Motor neuron (in vitro differentiated cells): ENCODE data around the gene CAMK2G. TPM values are rescaled to one million over a fixed set of nuclear protein-coding genes. Genes with fewer than 3 reads are reported as not detected.

ENCODE experiments used
- ATAC-seq, 8 experiments: fragments of 200-7000 bp; cut with Tn5 transposase; replicated peaks in 6 of 8; 2 replicates each; pipeline ENCODE4 v1.8.0; 2021; ENCODE audit warnings: mild to moderate bottlenecking in 8 of 8, moderate library complexity in 8 of 8
- H3K27ac ChIP-seq, 2 donors: fragments of 250-450 bp; sonication (Bioruptor Pico); 2 replicates each; pipeline ENCODE4 v1.9.0; 2021; ENCODE audit warnings: antibody characterized with exemption in 2 of 2, mild to moderate bottlenecking in 2 of 2, moderate library complexity in 1 of 2
- H3K4me1 ChIP-seq, 2 donors: fragments of 250-450 bp; sonication (Bioruptor Pico); replicated peaks in 1 of 2; 2 replicates each; pipeline ENCODE4 v1.6.1; 2021; ENCODE audit warnings: antibody characterized with exemption in 2 of 2, mild to moderate bottlenecking in 2 of 2, moderate library complexity in 1 of 2
- H3K4me3 ChIP-seq, 5 donors: fragments of 250-450 bp; sonication (Bioruptor Pico); 2 replicates each; pipeline ENCODE4 v1.9.0; 2021; ENCODE audit warnings: antibody characterized with exemption in 5 of 5, mild to moderate bottlenecking in 5 of 5, moderate library complexity in 4 of 5
- WGBS, 10 experiments: fragments of 450-650 bp; shearing (Covaris generic); methylation state at CpG; one replicate each; pipeline ENCODE4 v1.0.0; 2022; 5-methylcytosine and 5-hydroxymethylcytosine counted together
- in situ Hi-C, 9 experiments: fragments of 400-800 bp; cut with MboI; loops; one replicate each; pipeline ENCODE4 v1.15.0; 2021; ENCODE audit warnings: low sequenced_read_pairs in 9 of 9, low pct_unique_long_range_greater_than_20kb in 2 of 9; ENCODE audit not compliant: unreplicated experiment in 9 of 9
- total RNA-seq, 8 experiments: library from RNA; unstranded; fragments of 300-600 nt; gene quantifications; 2 replicates each; pipeline versions ENCODE4 v1.2.3 to v1.2.4, GENCODE V29; 2022

Gene CAMK2G
- total RNA-seq, 8 experiments from 2014 or later: 10.6 to 33.5 (median 24.3) TPM

- H3K27ac ChIP-seq: no peak overlapping the region
- in situ Hi-C loops: loop anchor here in 5 of 9 experiments (25.0 kb wide), 2 partner anchors 212 to 362 kb away; no protein-coding TSS in a partner anchor
- peaks cover 0 to 4% of the 10 kb centered on the region in 2 donors for H3K4me1 ChIP-seq
- H3K4me3 ChIP-seq: peak overlapping the region; percentile 76 to 96 (median 90)
- 13 to 100% (median 74%) methylated on average over 1 to 3 of the region's 3 CpGs; no CpG with 5 or more reads in 2 of the 10 experiments for WGBS, 10 experiments
- no peak for ATAC-seq
Measured at GRCh38 chr10:73875139-73875475, 752 bp upstream of the CAMK2G start.

- ATAC-seq: peak in 7 of 8 experiments; percentile 2 to 71 (median 65)
- peak overlapping the region; percentile 76 to 96 (median 90) for H3K4me3 ChIP-seq
Measured at GRCh38 chr10:73873838-73874215, 528 bp downstream of the CAMK2G start.

GRCh38 chr10:73873142-73873837 lies 1.1 kb downstream of the CAMK2G start:
- ATAC-seq: peak in 2 of 8 experiments; percentile 0 to 21
- no peak overlapping the region for H3K27ac ChIP-seq

More at GRCh38 chr10:73873838-73874215, 528 bp downstream of the CAMK2G start:
- no CpG with 5 or more reads among the region's 39 CpGs for WGBS, 10 experiments
- Histone ChIP-seq H3K4me1 (peaks cover 0 to 4% of the 10 kb centered on the region in 2 donors), H3K27ac (peak overlapping the region; percentile 56 to 79)
- in situ Hi-C loops: no loop called here

GRCh38 chr10:73872190-73872710 lies 2.1 kb downstream of the CAMK2G start:
- 33 to 100% (median 91%) methylated on average over 1 to 5 of the region's 5 CpGs; no CpG with 5 or more reads in 4 of the 10 experiments for WGBS, 10 experiments
- H3K27ac ChIP-seq: no peak overlapping the region
- in situ Hi-C loops: no loop called here
- ATAC-seq: no peak
- H3K4me3 ChIP-seq: no peak overlapping the region
- peaks cover 5 to 10% of the 10 kb centered on the region in 2 donors for H3K4me1 ChIP-seq

More at GRCh38 chr10:73873142-73873837, 1.1 kb downstream of the CAMK2G start:
- Histone ChIP-seq H3K4me3 (peak overlapping the region; percentile 76 to 96 (median 90)), H3K4me1 (peaks cover 0 to 4% of the 10 kb centered on the region in 2 donors)
- in situ Hi-C loops: no loop called here
- WGBS, 10 experiments: 0 to 94% (median 70%) methylated on average over 1 to 7 of the region's 33 CpGs; no CpG with 5 or more reads in 5 of the 10 experiments

- ATAC-seq: no peak
- Histone ChIP-seq H3K27ac (no peak overlapping the region), H3K4me3 (no peak overlapping the region), H3K4me1 (peaks cover 9 to 17% of the 10 kb centered on the region in 2 donors)
- 49 to 100% (median 97%) methylated on average over 1 to 6 of the region's 8 CpGs; no CpG with 5 or more reads in 1 of the 10 experiments for WGBS, 10 experiments
- in situ Hi-C loops: no loop called here
Measured at GRCh38 chr10:73871295-73872189, 2.8 kb downstream of the CAMK2G start.

GRCh38 chr10:73868655-73869195 lies 5.6 kb downstream of the CAMK2G start:
- Histone ChIP-seq H3K27ac (no peak overlapping the region), H3K4me3 (no peak overlapping the region), H3K4me1 (peaks cover 9 to 17% of the 10 kb centered on the region in 2 donors)
- in situ Hi-C loops: no loop called here
- ATAC-seq: no peak
- WGBS, 10 experiments: 70 to 100% (median 85%) methylated on average over 1 to 4 of the region's 5 CpGs; no CpG with 5 or more reads in 6 of the 10 experiments

- no peak for ATAC-seq
- in situ Hi-C loops: no loop called here
- Histone ChIP-seq H3K4me3 (no peak overlapping the region), H3K27ac (peak overlapping the region in 1 of 2 donors; percentile 58), H3K4me1 (peaks cover 9 to 13% of the 10 kb centered on the region in 2 donors)
- 80 to 98% (median 88%) methylated on average over 1 to 7 of the region's 11 CpGs; no CpG with 5 or more reads in 3 of the 10 experiments for WGBS, 10 experiments
Measured at GRCh38 chr10:73867871-73868631, 6.3 kb downstream of the CAMK2G start.

- in situ Hi-C loops: no loop called here
- peak in 3 of 8 experiments; percentile 43 to 49 (median 48) for ATAC-seq
- Histone ChIP-seq H3K27ac (peak overlapping the region; percentile 58), H3K4me3 (no peak overlapping the region), H3K4me1 (peaks cover 9 to 13% of the 10 kb centered on the region in 2 donors)
- 65 to 100% (median 80%) methylated on average over 2 to 5 of the region's 10 CpGs; no CpG with 5 or more reads in 3 of the 10 experiments for WGBS, 10 experiments
Measured at GRCh38 chr10:73867126-73867807, 7.1 kb downstream of the CAMK2G start.

GRCh38 chr10:73866621-73867020 lies 7.7 kb downstream of the CAMK2G start:
- 87 to 100% (median 93%) methylated on average over 1 to 5 of the region's 7 CpGs; no CpG with 5 or more reads in 3 of the 10 experiments for WGBS, 10 experiments
- Histone ChIP-seq H3K27ac (no peak overlapping the region), H3K4me1 (peaks cover 9 to 13% of the 10 kb centered on the region in 2 donors), H3K4me3 (no peak overlapping the region)
- in situ Hi-C loops: no loop called here
- no peak for ATAC-seq

- ATAC-seq: no peak
Measured at GRCh38 chr10:73865459-73866442, 8.6 kb downstream of the CAMK2G start.

GRCh38 chr10:73865107-73865458 lies 9.3 kb downstream of the CAMK2G start:
- 100% methylated on average over 1 to 5 of the region's 8 CpGs; no CpG with 5 or more reads in 7 of the 10 experiments for WGBS, 10 experiments
- H3K4me1 ChIP-seq: peaks cover 9 to 13% of the 10 kb centered on the region in 2 donors
- H3K4me3 ChIP-seq: no peak overlapping the region
- in situ Hi-C loops: no loop called here
- no peak overlapping the region for H3K27ac ChIP-seq
- no peak for ATAC-seq

More at GRCh38 chr10:73865459-73866442, 8.6 kb downstream of the CAMK2G start:
- 33 to 100% (median 87%) methylated on average over 1 to 4 of the region's 11 CpGs; no CpG with 5 or more reads in 4 of the 10 experiments for WGBS, 10 experiments
- no peak overlapping the region for H3K4me3 ChIP-seq
- peaks cover 9 to 13% of the 10 kb centered on the region in 2 donors for H3K4me1 ChIP-seq
- in situ Hi-C loops: no loop called here
- no peak overlapping the region for H3K27ac ChIP-seq
